WERI-Rb-1 (cell line): Measurements from ENCODE around the gene RPL21.

Experiments
- DNase-seq: peaks from one replicate; pipeline ENCODE4 v3.0.0-alpha.2; 2020
- H3K27ac ChIP-seq: fragments of 250-450 bp; sonication (Bioruptor Pico); 2 replicates; pipeline ENCODE4 v1.5.1; 2020; ENCODE audit warnings: mild to moderate bottlenecking, moderate library complexity
- H3K27me3 ChIP-seq: fragments of 250-450 bp; sonication (Bioruptor Pico); 2 replicates; pipeline ENCODE4 v1.5.1; 2021; ENCODE audit warnings: mild to moderate bottlenecking, low read depth, moderate library complexity; ENCODE audit not compliant: insufficient read depth, severe bottlenecking
- H3K36me3 ChIP-seq: fragments of 250-450 bp; sonication (Bioruptor Pico); 2 replicates; pipeline ENCODE4 v1.5.1; 2020; ENCODE audit warnings: mild to moderate bottlenecking, moderate library complexity
- H3K4me3 ChIP-seq: 2 replicates; pipeline ENCODE4 v1.5.1; 2011; ENCODE audit warnings: low read depth, mild to moderate bottlenecking, control low read depth, low read length
- H3K9me3 ChIP-seq: fragments of 250-450 bp; sonication (Bioruptor Pico); 2 replicates; pipeline ENCODE4 v1.5.1; 2021; ENCODE audit warnings: mild to moderate bottlenecking, moderate library complexity; ENCODE audit not compliant: severe bottlenecking
- TF ChIP-seq, protein P1 (sequence below): IDR thresholded peaks from 2 replicates; pipeline ENCODE4 v1.5.1; 2011; ENCODE audit warnings: low read depth, mild to moderate bottlenecking, control low read depth, inconsistent platforms, low read length

The RPL21 gene

DNA sequence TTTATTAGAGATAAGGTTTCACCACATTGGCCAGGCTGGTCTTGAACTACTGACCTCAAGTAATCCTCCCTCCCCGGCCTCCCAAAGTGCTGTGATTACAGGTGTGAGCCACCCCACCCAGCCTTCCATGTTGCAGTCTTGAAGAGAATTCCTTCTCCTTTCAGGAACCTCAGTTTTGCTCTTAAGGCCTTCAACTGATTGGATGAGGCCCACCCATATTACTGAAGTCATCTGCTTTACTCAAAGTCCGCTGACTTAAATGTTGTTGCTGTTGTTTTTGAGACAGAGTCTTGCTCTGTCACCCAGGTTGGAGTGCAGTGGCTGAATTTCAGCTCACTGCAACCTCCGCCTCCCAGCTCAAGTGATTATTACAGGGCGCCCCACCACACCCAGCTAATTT is 52.7 kb downstream of the RPL21 start:
- H3K4me3 ChIP-seq: no peak overlapping the region
- H3K36me3 ChIP-seq: no peaks in the 10 kb centered on the region

DNA sequence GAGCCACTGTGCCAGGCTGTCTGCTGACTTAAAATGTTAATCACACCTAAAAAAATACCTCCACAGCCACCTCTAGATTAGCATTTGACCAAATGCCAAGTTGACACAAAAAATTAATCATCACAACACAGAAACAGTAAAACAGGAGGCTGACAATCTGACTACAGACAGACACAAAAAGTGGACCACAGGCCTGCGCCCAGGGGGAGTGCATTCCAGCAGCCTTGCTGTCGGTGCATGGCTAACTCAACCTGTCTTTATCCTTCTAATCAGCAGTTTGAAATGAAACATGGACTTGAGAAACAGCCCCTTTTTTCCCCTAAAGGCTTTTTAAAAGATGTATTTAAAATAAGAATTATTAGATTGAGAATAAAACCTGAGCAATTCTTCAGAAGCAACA is 53.3 kb downstream of the RPL21 start:
- H3K4me3 ChIP-seq: no peak overlapping the region
- TF ChIP-seq, protein P1, sequence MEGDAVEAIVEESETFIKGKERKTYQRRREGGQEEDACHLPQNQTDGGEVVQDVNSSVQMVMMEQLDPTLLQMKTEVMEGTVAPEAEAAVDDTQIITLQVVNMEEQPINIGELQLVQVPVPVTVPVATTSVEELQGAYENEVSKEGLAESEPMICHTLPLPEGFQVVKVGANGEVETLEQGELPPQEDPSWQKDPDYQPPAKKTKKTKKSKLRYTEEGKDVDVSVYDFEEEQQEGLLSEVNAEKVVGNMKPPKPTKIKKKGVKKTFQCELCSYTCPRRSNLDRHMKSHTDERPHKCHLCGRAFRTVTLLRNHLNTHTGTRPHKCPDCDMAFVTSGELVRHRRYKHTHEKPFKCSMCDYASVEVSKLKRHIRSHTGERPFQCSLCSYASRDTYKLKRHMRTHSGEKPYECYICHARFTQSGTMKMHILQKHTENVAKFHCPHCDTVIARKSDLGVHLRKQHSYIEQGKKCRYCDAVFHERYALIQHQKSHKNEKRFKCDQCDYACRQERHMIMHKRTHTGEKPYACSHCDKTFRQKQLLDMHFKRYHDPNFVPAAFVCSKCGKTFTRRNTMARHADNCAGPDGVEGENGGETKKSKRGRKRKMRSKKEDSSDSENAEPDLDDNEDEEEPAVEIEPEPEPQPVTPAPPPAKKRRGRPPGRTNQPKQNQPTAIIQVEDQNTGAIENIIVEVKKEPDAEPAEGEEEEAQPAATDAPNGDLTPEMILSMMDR: no peak

More for the DNA sequence above, 52.7 kb downstream of the RPL21 start:
- Histone ChIP-seq H3K27ac (no peak overlapping the region), H3K9me3 (peaks cover 4% of the 10 kb centered on the region), H3K27me3 (no peaks in the 10 kb centered on the region)
- TF ChIP-seq, protein P1: no peak
- DNase-seq: no peak

More for the DNA sequence above, 53.3 kb downstream of the RPL21 start:
- H3K9me3 ChIP-seq: peaks cover 4% of the 10 kb centered on the region
- no peak overlapping the region for H3K27ac ChIP-seq
- H3K27me3 ChIP-seq: no peaks in the 10 kb centered on the region
- no peaks in the 10 kb centered on the region for H3K36me3 ChIP-seq
- no peak for DNase-seq
